ENCODE measurements around the gene ADCY1.

The ADCY1 gene

GRCh38 chr7:45663167-45663921 is 89.2 kb downstream of the ADCY1 start:
- POLR2A ChIA-PET = no interaction called here
- peak; percentile 75 for TF ChIP-seq CTCF (IDR thresholded peaks at IDR 0.05; ENCODE audit: insufficient read depth, low read length, missing control alignments)
- DNase-seq (ENCODE audit: low read depth, low spot score) = no peak
- no peak overlapping the region for H3K4me3 ChIP-seq (ENCODE audit: low read depth, low read length)
- CTCF ChIA-PET = interaction anchor here (0.7 to 4.7 kb wide), 15 partner anchors 8 to 203 kb away, joined by 3 to 32 read pairs (median 4); no protein-coding TSS in a partner anchor

GRCh38 chr7:45663965-45664633 is 89.9 kb downstream of the ADCY1 start:
- DNase-seq (ENCODE audit: low read depth, low spot score) = no peak
- ChIA-PET CTCF (interaction anchor here (0.7 to 4.7 kb wide), 14 partner anchors 8 to 202 kb away, joined by 3 to 32 read pairs (median 4); no protein-coding TSS in a partner anchor), POLR2A (no interaction called here)
- no peak for TF ChIP-seq CTCF (IDR thresholded peaks at IDR 0.05; ENCODE audit: insufficient read depth, low read length, missing control alignments)
- no peak overlapping the region for H3K4me3 ChIP-seq (ENCODE audit: low read depth, low read length)

- no peak for TF ChIP-seq CTCF (IDR thresholded peaks at IDR 0.05; ENCODE audit: insufficient read depth, low read length, missing control alignments)
- ChIA-PET POLR2A (no interaction called here), CTCF (interaction anchor here (1.4 to 4.7 kb wide), 2 partner anchors 9 to 190 kb away, joined by 4 to 32 read pairs; no protein-coding TSS in a partner anchor)
- H3K4me3 ChIP-seq (ENCODE audit: low read depth, low read length) = no peak overlapping the region
- DNase-seq (ENCODE audit: low read depth, low spot score) = no peak
Observed at GRCh38 chr7:45665172-45665571, 91.0 kb downstream of the ADCY1 start.

GRCh38 chr7:45670227-45670626 is 96.1 kb downstream of the ADCY1 start:
- ChIA-PET CTCF (interaction anchor here (0.6 kb wide), 1 partner anchor 8 kb away, joined by 3 read pairs; no protein-coding TSS in a partner anchor), POLR2A (no interaction called here)
- H3K4me3 ChIP-seq (ENCODE audit: low read depth, low read length) = no peak overlapping the region
- no peak for DNase-seq (ENCODE audit: low read depth, low spot score)
- TF ChIP-seq CTCF (IDR thresholded peaks at IDR 0.05; ENCODE audit: insufficient read depth, low read length, missing control alignments) = no peak

- CTCF ChIA-PET = interaction anchor here (0.6 kb wide), 1 partner anchor 9 kb away, joined by 3 read pairs; no protein-coding TSS in a partner anchor
- no peak for TF ChIP-seq CTCF (IDR thresholded peaks at IDR 0.05; ENCODE audit: insufficient read depth, low read length, missing control alignments)
- DNase-seq (ENCODE audit: low read depth, low spot score) = no peak
- no peak overlapping the region for H3K4me3 ChIP-seq (ENCODE audit: low read depth, low read length)
- POLR2A ChIA-PET = no interaction called here
Observed at GRCh38 chr7:45670717-45671116, 96.5 kb downstream of the ADCY1 start.

- ChIA-PET CTCF (interaction anchor here (1.6 kb wide), 1 partner anchor 15 kb away, joined by 4 read pairs; no protein-coding TSS in a partner anchor), POLR2A (no interaction called here)
- no peak for TF ChIP-seq CTCF (IDR thresholded peaks at IDR 0.05; ENCODE audit: insufficient read depth, low read length, missing control alignments)
- H3K4me3 ChIP-seq (ENCODE audit: low read depth, low read length) = no peak overlapping the region
- DNase-seq (ENCODE audit: low read depth, low spot score) = no peak
Observed at GRCh38 chr7:45677311-45677900, 103.2 kb downstream of the ADCY1 start.

Measured in AG04449 (cell line).